ENCODE measurements around the gene LYRM4. TPM values are rescaled to one million over a fixed set of nuclear protein-coding genes. Genes with fewer than 3 reads are reported as not detected.

Gene LYRM4
- total and polyA plus RNA-seq, 8 donors = 25.2 to 47.4 (median 42.0) TPM

DNA sequence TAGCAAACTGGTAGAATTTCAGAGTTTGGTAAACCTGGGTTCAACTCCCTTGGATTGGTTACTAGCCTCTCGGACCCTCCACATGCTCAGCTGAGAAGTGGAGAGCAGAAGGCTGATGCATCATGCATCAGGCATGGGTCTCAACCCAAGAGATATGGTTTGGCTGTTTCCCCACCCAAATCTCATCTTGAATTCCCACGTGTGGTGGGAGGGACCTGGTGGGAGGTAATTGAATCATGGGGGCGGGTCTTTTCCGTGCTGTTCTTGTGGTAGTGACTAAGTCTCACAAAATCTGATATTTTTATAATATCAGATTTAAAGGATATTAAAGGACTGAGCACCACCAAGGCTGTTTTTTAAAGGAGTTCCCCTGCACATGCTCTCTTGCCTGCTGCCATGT, 100.5 kb downstream of the LYRM4 start:
- intact Hi-C loops (cut with DNase I) = no loop called here
- Histone ChIP-seq H3K36me3 (no peaks in the 10 kb centered on the region), H3K9me3 (no peaks in the 10 kb centered on the region), H3K4me3 (no peak overlapping the region), H3K4me1 (no peaks in the 10 kb centered on the region), H3K27me3 (no peaks in the 10 kb centered on the region), H3K27ac (no peak overlapping the region)
- no peak for DNase-seq
- ATAC-seq = no peak
- TF ChIP-seq, protein P1, sequence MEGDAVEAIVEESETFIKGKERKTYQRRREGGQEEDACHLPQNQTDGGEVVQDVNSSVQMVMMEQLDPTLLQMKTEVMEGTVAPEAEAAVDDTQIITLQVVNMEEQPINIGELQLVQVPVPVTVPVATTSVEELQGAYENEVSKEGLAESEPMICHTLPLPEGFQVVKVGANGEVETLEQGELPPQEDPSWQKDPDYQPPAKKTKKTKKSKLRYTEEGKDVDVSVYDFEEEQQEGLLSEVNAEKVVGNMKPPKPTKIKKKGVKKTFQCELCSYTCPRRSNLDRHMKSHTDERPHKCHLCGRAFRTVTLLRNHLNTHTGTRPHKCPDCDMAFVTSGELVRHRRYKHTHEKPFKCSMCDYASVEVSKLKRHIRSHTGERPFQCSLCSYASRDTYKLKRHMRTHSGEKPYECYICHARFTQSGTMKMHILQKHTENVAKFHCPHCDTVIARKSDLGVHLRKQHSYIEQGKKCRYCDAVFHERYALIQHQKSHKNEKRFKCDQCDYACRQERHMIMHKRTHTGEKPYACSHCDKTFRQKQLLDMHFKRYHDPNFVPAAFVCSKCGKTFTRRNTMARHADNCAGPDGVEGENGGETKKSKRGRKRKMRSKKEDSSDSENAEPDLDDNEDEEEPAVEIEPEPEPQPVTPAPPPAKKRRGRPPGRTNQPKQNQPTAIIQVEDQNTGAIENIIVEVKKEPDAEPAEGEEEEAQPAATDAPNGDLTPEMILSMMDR (IDR thresholded peaks at IDR 0.05) = no peak

DNA sequence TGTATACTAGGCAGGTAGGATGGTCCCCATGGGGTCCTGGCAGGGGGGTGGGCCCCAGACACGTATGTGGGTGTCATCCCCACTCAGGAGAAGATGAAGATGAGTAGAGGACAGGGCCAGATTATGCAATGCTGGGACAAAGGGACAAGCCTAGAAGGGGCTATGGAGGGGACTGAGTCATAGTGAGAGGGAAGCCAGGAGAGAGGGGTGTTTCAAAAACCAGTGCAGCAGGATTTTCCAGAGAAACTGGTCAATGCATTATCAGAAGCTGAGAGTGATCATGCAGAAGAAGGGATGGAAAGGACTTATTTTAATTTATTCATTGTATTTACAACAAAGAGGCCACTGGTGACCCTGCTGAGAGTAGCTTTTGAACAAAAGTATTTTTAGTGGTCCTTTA, 101.6 kb downstream of the LYRM4 start:
- Histone ChIP-seq H3K4me1 (no peaks in the 10 kb centered on the region), H3K27ac (no peak overlapping the region), H3K27me3 (no peaks in the 10 kb centered on the region), H3K36me3 (no peaks in the 10 kb centered on the region), H3K4me3 (no peak overlapping the region), H3K9me3 (no peaks in the 10 kb centered on the region)
- ATAC-seq (no peak), DNase-seq (no peak)
- TF ChIP-seq, protein P1 (IDR thresholded peaks at IDR 0.05) = no peak
- intact Hi-C loops (cut with DNase I) = no loop called here

DNA sequence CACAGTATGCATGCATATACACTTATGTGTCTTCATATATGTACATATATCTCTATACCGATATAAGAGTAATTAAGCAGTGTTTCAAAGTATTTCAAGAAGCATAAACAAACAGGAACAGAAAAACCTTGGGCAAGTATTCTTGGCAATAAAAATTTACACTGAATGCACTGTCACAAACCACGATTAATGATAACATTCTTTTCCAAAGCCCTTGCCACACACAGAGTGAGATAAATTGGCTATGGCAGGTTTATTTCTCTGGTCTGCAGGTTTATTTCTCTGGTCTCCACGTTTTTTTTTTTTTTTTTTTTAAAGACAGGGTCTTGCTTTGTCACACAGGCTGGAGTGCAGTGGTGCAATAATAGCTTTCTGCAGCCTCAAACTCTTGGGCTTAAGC, 102.6 kb downstream of the LYRM4 start:
- H3K9me3 ChIP-seq = no peaks in the 10 kb centered on the region
- intact Hi-C loops (cut with DNase I) = no loop called here
- DNase-seq (no peak), ATAC-seq (no peak)
- H3K27ac ChIP-seq = no peak overlapping the region
- no peaks in the 10 kb centered on the region for H3K4me1 ChIP-seq
- TF ChIP-seq, protein P1 (IDR thresholded peaks at IDR 0.05) = no peak
- H3K36me3 ChIP-seq = no peaks in the 10 kb centered on the region
- H3K27me3 ChIP-seq = no peaks in the 10 kb centered on the region
- no peak overlapping the region for H3K4me3 ChIP-seq

DNA sequence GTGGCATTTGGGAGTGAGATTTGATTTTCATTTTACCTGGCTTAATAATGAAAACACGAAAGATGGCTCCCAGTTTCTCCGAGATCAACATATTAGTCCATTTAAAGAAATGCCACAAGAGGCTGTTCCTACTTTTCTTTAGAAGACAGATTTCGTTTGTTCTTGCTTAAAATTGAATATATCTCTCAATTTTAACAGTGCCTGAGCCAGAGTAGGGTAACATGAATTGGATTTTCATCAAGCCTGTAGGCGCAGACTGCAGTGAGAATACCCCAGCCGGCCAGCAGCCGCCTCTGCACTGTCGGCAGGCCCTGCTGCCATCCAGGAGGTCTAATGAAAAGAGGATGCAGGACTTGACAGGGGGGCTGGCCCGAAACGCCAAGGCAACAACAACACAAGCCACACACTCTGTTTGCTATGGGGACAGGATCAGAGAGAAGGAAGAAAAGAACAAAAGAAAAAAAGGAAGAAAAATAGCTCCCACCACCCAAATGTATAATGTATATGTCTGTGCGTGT, 103.1 kb downstream of the LYRM4 start:
- DNase-seq (no peak), ATAC-seq (no peak)
- no peak overlapping the region for H3K4me3 ChIP-seq
- TF ChIP-seq, protein P1 (IDR thresholded peaks at IDR 0.05) = no peak
- intact Hi-C loops (cut with DNase I) = no loop called here
- H3K27me3 ChIP-seq = no peaks in the 10 kb centered on the region
- H3K4me1 ChIP-seq = no peaks in the 10 kb centered on the region
- H3K9me3 ChIP-seq = no peaks in the 10 kb centered on the region
- H3K27ac ChIP-seq = no peak overlapping the region
- H3K36me3 ChIP-seq = no peaks in the 10 kb centered on the region

DNA sequence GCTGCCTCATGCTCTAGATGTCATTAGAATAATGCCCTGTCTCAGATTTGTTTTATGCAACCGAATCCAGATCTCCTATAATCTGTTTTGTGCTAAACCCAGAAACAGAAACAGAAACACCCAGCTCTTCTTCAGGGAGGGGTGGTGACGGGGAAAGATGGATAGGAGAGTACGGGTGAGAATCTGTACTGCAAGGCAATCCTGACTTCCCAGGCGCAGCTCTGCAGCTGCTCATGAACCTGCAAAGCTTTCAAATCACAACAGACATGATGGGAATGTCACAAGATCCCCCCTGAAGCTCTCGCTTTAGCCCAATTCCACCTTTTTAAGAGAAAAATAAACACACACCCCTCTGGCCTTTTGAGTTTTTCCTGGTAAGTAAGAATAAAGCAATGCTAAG, 104.1 kb downstream of the LYRM4 start:
- ATAC-seq = no peak
- intact Hi-C loops (cut with DNase I) = no loop called here
- no peaks in the 10 kb centered on the region for H3K4me1 ChIP-seq

More for the DNA sequence above, 104.1 kb downstream of the LYRM4 start:
- Histone ChIP-seq H3K36me3 (no peaks in the 10 kb centered on the region), H3K27ac (no peak overlapping the region), H3K9me3 (no peaks in the 10 kb centered on the region), H3K4me3 (no peak overlapping the region), H3K27me3 (no peaks in the 10 kb centered on the region)
- TF ChIP-seq, protein P1 (IDR thresholded peaks at IDR 0.05) = no peak
- no peak for DNase-seq
